ENCODE data around the gene RPS24.
"Not testable (repeated sequence)": the region's sequence is repeated elsewhere in the genome, so short reads cannot be mapped to it uniquely, and the experiment has no call there.

Gene RPS24

DNA sequence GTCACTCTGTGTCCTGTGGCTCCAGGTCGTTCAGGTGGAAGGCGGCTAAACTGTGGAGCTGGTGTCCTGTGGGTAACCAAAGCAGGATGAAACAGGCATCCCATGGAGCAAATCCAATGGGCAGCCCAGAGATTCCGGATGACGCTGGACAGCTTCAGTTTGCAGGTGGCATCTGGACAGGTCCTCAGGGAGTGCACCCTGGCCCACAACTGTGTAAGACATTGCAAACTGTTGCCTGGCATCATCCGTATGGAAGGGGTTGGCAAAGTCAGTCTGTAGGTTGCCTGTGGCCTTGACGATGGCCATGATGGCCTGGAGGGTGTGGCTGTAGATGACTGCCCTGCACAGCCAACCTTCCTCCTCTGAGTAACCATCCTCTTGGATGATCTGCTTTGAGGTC lies 35.5 kb downstream of the RPS24 start:
- Histone ChIP-seq H3K27me3 (replicated peaks) (no peaks in the 10 kb centered on the region), H3K27ac (no peak overlapping the region), H3K36me3 (replicated peaks) (no peaks in the 10 kb centered on the region), H3K4me3 (ENCODE audit: low read depth, low read length) (no peak overlapping the region)
- in situ Hi-C loops (cut with HindIII; ENCODE audit: low pct_ligation_motif_present, low sequenced_read_pairs): no loop called here
- no peak for DNase-seq
- TF ChIP-seq, protein P1, sequence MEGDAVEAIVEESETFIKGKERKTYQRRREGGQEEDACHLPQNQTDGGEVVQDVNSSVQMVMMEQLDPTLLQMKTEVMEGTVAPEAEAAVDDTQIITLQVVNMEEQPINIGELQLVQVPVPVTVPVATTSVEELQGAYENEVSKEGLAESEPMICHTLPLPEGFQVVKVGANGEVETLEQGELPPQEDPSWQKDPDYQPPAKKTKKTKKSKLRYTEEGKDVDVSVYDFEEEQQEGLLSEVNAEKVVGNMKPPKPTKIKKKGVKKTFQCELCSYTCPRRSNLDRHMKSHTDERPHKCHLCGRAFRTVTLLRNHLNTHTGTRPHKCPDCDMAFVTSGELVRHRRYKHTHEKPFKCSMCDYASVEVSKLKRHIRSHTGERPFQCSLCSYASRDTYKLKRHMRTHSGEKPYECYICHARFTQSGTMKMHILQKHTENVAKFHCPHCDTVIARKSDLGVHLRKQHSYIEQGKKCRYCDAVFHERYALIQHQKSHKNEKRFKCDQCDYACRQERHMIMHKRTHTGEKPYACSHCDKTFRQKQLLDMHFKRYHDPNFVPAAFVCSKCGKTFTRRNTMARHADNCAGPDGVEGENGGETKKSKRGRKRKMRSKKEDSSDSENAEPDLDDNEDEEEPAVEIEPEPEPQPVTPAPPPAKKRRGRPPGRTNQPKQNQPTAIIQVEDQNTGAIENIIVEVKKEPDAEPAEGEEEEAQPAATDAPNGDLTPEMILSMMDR (IDR thresholded peaks at IDR 0.05; ENCODE audit: low read depth, low read length, missing control alignments): no peak

DNA sequence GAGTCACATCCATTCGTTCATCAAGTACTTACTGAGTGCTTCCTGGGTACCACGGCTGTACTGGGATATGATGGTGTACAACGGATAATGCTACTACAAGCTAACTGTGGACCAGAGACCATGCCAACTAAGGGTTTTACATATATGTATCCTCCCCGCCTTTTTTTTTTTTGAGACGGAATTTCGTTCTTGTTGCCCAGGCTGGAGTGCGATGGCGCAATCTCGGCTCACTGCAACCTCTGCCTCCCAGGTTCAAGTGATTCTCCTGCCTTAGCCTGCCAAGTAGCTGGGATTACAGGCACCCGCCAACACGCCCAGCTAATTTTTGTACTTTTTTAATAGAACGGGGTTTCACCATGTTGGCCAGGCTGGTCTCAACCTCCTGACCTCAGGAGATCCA lies 36.4 kb downstream of the RPS24 start:
- in situ Hi-C loops (cut with HindIII; ENCODE audit: low pct_ligation_motif_present, low sequenced_read_pairs); H3K27me3 ChIP-seq (replicated peaks); H3K36me3 ChIP-seq (replicated peaks); H3K4me3 ChIP-seq (ENCODE audit: low read depth, low read length); H3K27ac ChIP-seq; DNase-seq: not testable (repeated sequence)

DNA sequence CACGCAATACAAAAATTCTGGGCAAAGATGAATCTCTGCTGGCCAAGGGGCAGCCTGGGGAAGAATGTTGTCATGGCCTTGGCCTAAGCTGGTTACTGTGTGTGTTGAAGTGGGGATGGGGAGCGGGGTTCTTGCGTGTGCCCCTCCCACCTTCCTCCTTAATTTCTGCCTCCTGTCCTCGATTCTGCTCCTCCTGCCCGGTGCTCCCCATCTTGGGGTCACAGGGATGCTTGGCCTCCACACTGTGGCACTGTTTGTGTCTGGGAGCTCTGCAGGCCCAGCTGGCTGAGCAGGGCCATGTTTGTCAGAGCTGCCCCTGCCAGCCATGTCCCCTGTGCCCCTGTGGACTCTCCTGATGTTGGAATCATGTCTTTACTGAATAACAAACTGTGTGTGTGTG lies 37.1 kb downstream of the RPS24 start:
- Histone ChIP-seq H3K4me3 (ENCODE audit: low read depth, low read length) (no peak overlapping the region), H3K27me3 (replicated peaks) (no peaks in the 10 kb centered on the region), H3K27ac (no peak overlapping the region), H3K36me3 (replicated peaks) (no peaks in the 10 kb centered on the region)
- TF ChIP-seq, protein P1 (IDR thresholded peaks at IDR 0.05; ENCODE audit: low read depth, low read length, missing control alignments): no peak
- in situ Hi-C loops (cut with HindIII; ENCODE audit: low pct_ligation_motif_present, low sequenced_read_pairs): no loop called here
- DNase-seq: no peak

GRCh38 chr10:78071140-78071856 lies 37.6 kb downstream of the RPS24 start:
- H3K4me3 ChIP-seq (ENCODE audit: low read depth, low read length): no peak overlapping the region
- TF ChIP-seq, protein P1 (IDR thresholded peaks at IDR 0.05; ENCODE audit: low read depth, low read length, missing control alignments): no peak
- no peaks in the 10 kb centered on the region for H3K27me3 ChIP-seq (replicated peaks)
- H3K36me3 ChIP-seq (replicated peaks): no peaks in the 10 kb centered on the region
- no peak overlapping the region for H3K27ac ChIP-seq
- no peak for DNase-seq
- in situ Hi-C loops (cut with HindIII; ENCODE audit: low pct_ligation_motif_present, low sequenced_read_pairs): no loop called here

DNA sequence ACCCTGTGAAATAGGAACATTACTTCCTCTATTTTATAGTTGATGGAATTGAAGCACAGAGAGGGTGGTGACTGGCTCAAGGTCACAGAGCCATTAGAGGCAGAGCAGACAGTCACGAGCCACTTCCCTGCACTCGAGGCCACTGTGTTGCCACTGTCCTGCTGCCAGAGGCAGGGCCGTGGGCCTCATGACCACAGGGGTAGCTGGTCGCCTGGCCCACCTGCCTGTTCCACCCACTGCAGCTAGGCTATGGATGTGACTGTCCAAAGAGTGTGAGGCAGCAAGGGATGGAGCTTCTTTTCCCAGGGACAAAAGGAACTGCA lies 38.2 kb downstream of the RPS24 start:
- Histone ChIP-seq H3K27ac (no peak overlapping the region), H3K36me3 (replicated peaks) (no peaks in the 10 kb centered on the region), H3K4me3 (ENCODE audit: low read depth, low read length) (no peak overlapping the region), H3K27me3 (replicated peaks) (no peaks in the 10 kb centered on the region)
- no peak for DNase-seq
- TF ChIP-seq, protein P1 (IDR thresholded peaks at IDR 0.05; ENCODE audit: low read depth, low read length, missing control alignments): no peak
- in situ Hi-C loops (cut with HindIII; ENCODE audit: low pct_ligation_motif_present, low sequenced_read_pairs): no loop called here

DNA sequence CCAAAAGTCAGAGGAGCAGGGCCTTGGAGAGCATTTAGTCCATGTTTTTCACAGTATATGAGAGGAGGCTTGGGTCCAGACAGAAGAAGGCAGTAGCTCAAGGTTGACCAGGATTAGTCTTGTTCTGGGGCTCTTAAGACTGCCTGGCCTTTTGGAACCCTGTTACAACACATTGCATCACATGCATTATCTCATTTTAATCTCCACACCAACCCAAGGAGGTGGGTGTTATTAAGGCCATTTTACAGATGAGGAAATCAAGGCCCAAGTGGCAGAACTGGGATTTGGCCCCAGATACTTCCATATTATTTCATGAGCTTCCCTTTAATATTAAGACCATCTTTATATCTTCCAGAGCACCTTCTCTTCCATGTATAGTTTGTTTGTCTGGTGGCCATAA lies 38.8 kb downstream of the RPS24 start:
- no peak for DNase-seq
- H3K27ac ChIP-seq: no peak overlapping the region
- H3K36me3 ChIP-seq (replicated peaks): no peaks in the 10 kb centered on the region
- in situ Hi-C loops (cut with HindIII; ENCODE audit: low pct_ligation_motif_present, low sequenced_read_pairs): no loop called here
- no peaks in the 10 kb centered on the region for H3K27me3 ChIP-seq (replicated peaks)
- H3K4me3 ChIP-seq (ENCODE audit: low read depth, low read length): no peak overlapping the region
- TF ChIP-seq, protein P1 (IDR thresholded peaks at IDR 0.05; ENCODE audit: low read depth, low read length, missing control alignments): no peak

DNA sequence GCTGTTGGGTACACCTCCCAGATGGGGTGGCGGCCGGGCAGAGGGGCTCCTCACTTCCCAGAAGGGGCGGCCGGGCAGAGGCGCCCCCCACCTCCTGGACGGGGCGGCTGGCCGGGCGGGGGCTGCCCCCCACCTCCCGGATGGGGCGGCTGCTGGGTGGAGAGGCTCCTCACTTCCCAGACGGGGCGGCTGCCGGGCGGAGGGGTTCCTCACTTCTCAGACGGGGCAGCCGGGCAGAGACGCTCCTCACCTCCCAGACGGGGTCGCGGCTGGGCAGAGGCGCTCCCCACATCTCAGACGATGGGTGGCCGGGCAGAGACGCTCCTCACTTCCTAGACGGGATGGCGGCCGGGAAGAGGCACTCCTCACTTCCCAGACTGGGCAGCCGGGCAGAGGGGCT lies 42.1 kb downstream of the RPS24 start:
- H3K36me3 ChIP-seq (replicated peaks); H3K27ac ChIP-seq; in situ Hi-C loops (cut with HindIII; ENCODE audit: low pct_ligation_motif_present, low sequenced_read_pairs); DNase-seq; H3K4me3 ChIP-seq (ENCODE audit: low read depth, low read length); H3K27me3 ChIP-seq (replicated peaks): not testable (repeated sequence)
